Keratinocyte (primary cell): ENCODE measurements around the gene DSG1.

Experiments used
- EZH2 ChIP-seq: IDR thresholded peaks from one replicate; pipeline ENCODE4 v1.6.1; 2012; ENCODE audit warnings: inconsistent platforms, mild to moderate bottlenecking, low read length, moderate library complexity
- TF ChIP-seq, protein P1 (sequence below), 3 experiments: IDR thresholded peaks in 1 of 3; conservative IDR thresholded peaks in 1 of 3; optimal IDR thresholded peaks in 1 of 3; 2 replicates in 2 of 3; 3 replicates in 1 of 3; pipeline versions ENCODE3 to v1.5.1; 2011; ENCODE audit warnings: low read length in 3 of 3, mild to moderate bottlenecking in 3 of 3, moderate library complexity in 2 of 3, control low read depth in 1 of 3, inconsistent platforms in 1 of 3; ENCODE audit not compliant: insufficient read depth in 2 of 3; ENCODE audit errors: extremely low read depth in 1 of 3

DNA sequence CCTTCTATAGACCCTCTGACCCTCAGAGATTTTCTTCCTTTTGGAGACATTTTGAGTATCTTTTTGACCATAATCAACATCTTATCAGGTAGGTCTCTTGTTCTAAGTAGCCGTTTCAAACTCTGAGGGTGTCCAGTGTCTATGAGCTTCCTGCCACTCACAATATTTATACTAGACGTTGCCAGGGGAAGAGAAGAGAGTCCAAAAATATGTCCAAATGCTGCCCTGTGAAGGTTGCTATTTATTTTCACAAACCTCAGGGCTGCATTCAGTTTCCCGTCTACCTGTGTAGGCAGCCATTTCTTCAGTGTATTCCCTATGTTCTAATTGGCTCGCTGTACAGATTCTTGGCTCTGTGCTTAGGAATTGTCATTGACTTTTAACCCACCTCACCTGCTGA, 986 bp upstream of the DSG1 start:
- TF ChIP-seq, protein P1, sequence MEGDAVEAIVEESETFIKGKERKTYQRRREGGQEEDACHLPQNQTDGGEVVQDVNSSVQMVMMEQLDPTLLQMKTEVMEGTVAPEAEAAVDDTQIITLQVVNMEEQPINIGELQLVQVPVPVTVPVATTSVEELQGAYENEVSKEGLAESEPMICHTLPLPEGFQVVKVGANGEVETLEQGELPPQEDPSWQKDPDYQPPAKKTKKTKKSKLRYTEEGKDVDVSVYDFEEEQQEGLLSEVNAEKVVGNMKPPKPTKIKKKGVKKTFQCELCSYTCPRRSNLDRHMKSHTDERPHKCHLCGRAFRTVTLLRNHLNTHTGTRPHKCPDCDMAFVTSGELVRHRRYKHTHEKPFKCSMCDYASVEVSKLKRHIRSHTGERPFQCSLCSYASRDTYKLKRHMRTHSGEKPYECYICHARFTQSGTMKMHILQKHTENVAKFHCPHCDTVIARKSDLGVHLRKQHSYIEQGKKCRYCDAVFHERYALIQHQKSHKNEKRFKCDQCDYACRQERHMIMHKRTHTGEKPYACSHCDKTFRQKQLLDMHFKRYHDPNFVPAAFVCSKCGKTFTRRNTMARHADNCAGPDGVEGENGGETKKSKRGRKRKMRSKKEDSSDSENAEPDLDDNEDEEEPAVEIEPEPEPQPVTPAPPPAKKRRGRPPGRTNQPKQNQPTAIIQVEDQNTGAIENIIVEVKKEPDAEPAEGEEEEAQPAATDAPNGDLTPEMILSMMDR (optimal IDR thresholded peaks at IDR 0.05 in 1 of 3, IDR thresholded peaks at IDR 0.05 in 1 of 3, conservative IDR thresholded peaks at IDR 0.05 in 1 of 3; ENCODE audit: extremely low read depth in 1 of 3, insufficient read depth in 2 of 3, low read length in 3 of 3), result no peak
- no peak for TF ChIP-seq EZH2
